Fibroblast of mammary gland (primary cell): ENCODE data around the gene VSIG10.

Source experiments
- DNase-seq: peaks from one replicate; pipeline ENCODE4 v3.0.0-alpha.2; 2010; ENCODE audit warnings: low read depth
- H3K4me3 ChIP-seq: 2 replicates; pipeline ENCODE4 v1.5.1; 2011; ENCODE audit warnings: low read depth, mild to moderate bottlenecking, low read length, moderate library complexity; ENCODE audit not compliant: control insufficient read depth
- CTCF ChIP-seq: conservative IDR thresholded peaks from 2 replicates; pipeline ENCODE4 v1.5.1; 2011; ENCODE audit warnings: low read depth, low read length, inconsistent platforms; ENCODE audit not compliant: control insufficient read depth, insufficient read depth

The VSIG10 gene

GRCh38 chr12:118107011-118107410 lies 3.2 kb upstream of the VSIG10 start:
- TF ChIP-seq CTCF, result no peak
- H3K4me3 ChIP-seq, result no peak overlapping the region
- DNase-seq, result no peak

GRCh38 chr12:118103201-118103600 lies 610 bp downstream of the VSIG10 start:
- TF ChIP-seq CTCF, result no peak
- DNase-seq, result no peak
- peak overlapping the region; percentile 64 for H3K4me3 ChIP-seq

GRCh38 chr12:118102609-118103008 lies 1.2 kb downstream of the VSIG10 start:
- no peak for TF ChIP-seq CTCF
- peak overlapping the region; percentile 64 for H3K4me3 ChIP-seq
- no peak for DNase-seq

- no peak for DNase-seq
- H3K4me3 ChIP-seq, result no peak overlapping the region
- TF ChIP-seq CTCF, result no peak
These were observed 1.7 kb downstream of the VSIG10 start for GRCh38 chr12:118102070-118102469.

GRCh38 chr12:118101051-118101450 lies 2.8 kb downstream of the VSIG10 start:
- no peak for TF ChIP-seq CTCF
- no peak for DNase-seq
- no peak overlapping the region for H3K4me3 ChIP-seq

GRCh38 chr12:118098911-118099671 lies 4.7 kb downstream of the VSIG10 start:
- no peak overlapping the region for H3K4me3 ChIP-seq
- DNase-seq, result no peak
- TF ChIP-seq CTCF, result no peak

GRCh38 chr12:118098401-118098800 lies 5.4 kb downstream of the VSIG10 start:
- DNase-seq, result no peak
- TF ChIP-seq CTCF, result no peak
- no peak overlapping the region for H3K4me3 ChIP-seq
